ENCODE data around the gene ST6GALNAC5.

The ST6GALNAC5 gene

GRCh38 chr1:76919085-76919484 is 51.8 kb downstream of the ST6GALNAC5 start:
- Histone ChIP-seq H3K18ac (ENCODE audit: low read depth in 1 of 2, low read length in 2 of 2) (no peak overlapping the region), H3K9ac (ENCODE audit: low read length) (peak overlapping the region; percentile 15), H3K4me1 (ENCODE audit: control insufficient read depth, insufficient read depth, low read depth, low read length) (no peaks in the 10 kb centered on the region), H2AK5ac (ENCODE audit: low read length, severe bottlenecking) (no peak overlapping the region), H2BK120ac (ENCODE audit: low read depth, low read length) (no peak overlapping the region), H3K36me3 (ENCODE audit: control insufficient read depth in 1 of 2, insufficient read depth in 2 of 2, low read depth in 1 of 2, low read length in 2 of 2) (no peaks in the 10 kb centered on the region), H4K8ac (ENCODE audit: low read length) (no peak overlapping the region), H3K27me3 (ENCODE audit: control insufficient read depth in 1 of 2, insufficient read depth in 1 of 2, low read length in 2 of 2) (no peaks in the 10 kb centered on the region), H2BK15ac (ENCODE audit: low read depth, poor library complexity, severe bottlenecking) (no peak overlapping the region), H2BK5ac (ENCODE audit: low read depth, low read length, poor library complexity, severe bottlenecking) (no peak overlapping the region), H3K14ac (ENCODE audit: low read length in 2 of 2) (no peak overlapping the region), H4K91ac (ENCODE audit: low read length) (no peak overlapping the region), H3K9me3 (ENCODE audit: control insufficient read depth, low read length) (no peaks in the 10 kb centered on the region), H2AFZ (ENCODE audit: low read depth, low read length) (no peak overlapping the region), H3K79me1 (replicated peaks; ENCODE audit: low read length, poor library complexity, severe bottlenecking) (no peaks in the 10 kb centered on the region), H3K23ac (ENCODE audit: low read length in 2 of 2) (no peak overlapping the region), H3K4me3 (ENCODE audit: insufficient read depth in 1 of 2, low read depth in 1 of 2, low read length in 2 of 2) (no peak overlapping the region), H3K4me2 (ENCODE audit: low read length, poor library complexity, severe bottlenecking) (no peak overlapping the region), H3K27ac (ENCODE audit: low read length, poor library complexity, severe bottlenecking) (no peak overlapping the region), H2BK12ac (ENCODE audit: low read length in 2 of 2) (no peak overlapping the region), H3K4ac (ENCODE audit: low read depth in 1 of 2, low read length in 2 of 2) (no peak overlapping the region)
- WGBS: 60% methylated on average over 6 of the region's 6 CpGs
- DNase-seq: no peak

- no peak for DNase-seq
- no peak overlapping the region for H3K18ac ChIP-seq (ENCODE audit: low read depth in 1 of 2, low read length in 2 of 2)
- H3K27ac ChIP-seq (ENCODE audit: low read length, poor library complexity, severe bottlenecking): no peak overlapping the region
- no peaks in the 10 kb centered on the region for H3K27me3 ChIP-seq (ENCODE audit: control insufficient read depth in 1 of 2, insufficient read depth in 1 of 2, low read length in 2 of 2)
- no peak overlapping the region for H4K8ac ChIP-seq (ENCODE audit: low read length)
- no peak overlapping the region for H2BK5ac ChIP-seq (ENCODE audit: low read depth, low read length, poor library complexity, severe bottlenecking)
- no peak overlapping the region for H2BK12ac ChIP-seq (ENCODE audit: low read length in 2 of 2)
- no peak overlapping the region for H4K91ac ChIP-seq (ENCODE audit: low read length)
- H3K4me3 ChIP-seq (ENCODE audit: insufficient read depth in 1 of 2, low read depth in 1 of 2, low read length in 2 of 2): no peak overlapping the region
- H3K4ac ChIP-seq (ENCODE audit: low read depth in 1 of 2, low read length in 2 of 2): no peak overlapping the region
- no peak overlapping the region for H3K14ac ChIP-seq (ENCODE audit: low read length in 2 of 2)
- no peak overlapping the region for H3K4me2 ChIP-seq (ENCODE audit: low read length, poor library complexity, severe bottlenecking)
- no peak overlapping the region for H2BK15ac ChIP-seq (ENCODE audit: low read depth, poor library complexity, severe bottlenecking)
- H3K4me1 ChIP-seq (ENCODE audit: control insufficient read depth, insufficient read depth, low read depth, low read length): no peaks in the 10 kb centered on the region
- no peak overlapping the region for H3K9ac ChIP-seq (ENCODE audit: low read length)
- 35% methylated on average over 1 of the region's 3 CpGs for WGBS
- H2AK5ac ChIP-seq (ENCODE audit: low read length, severe bottlenecking): no peak overlapping the region
- no peaks in the 10 kb centered on the region for H3K9me3 ChIP-seq (ENCODE audit: control insufficient read depth, low read length)
- H3K79me1 ChIP-seq (replicated peaks; ENCODE audit: low read length, poor library complexity, severe bottlenecking): no peaks in the 10 kb centered on the region
- H3K36me3 ChIP-seq (ENCODE audit: control insufficient read depth in 1 of 2, insufficient read depth in 2 of 2, low read depth in 1 of 2, low read length in 2 of 2): no peaks in the 10 kb centered on the region
- H2BK120ac ChIP-seq (ENCODE audit: low read depth, low read length): no peak overlapping the region
- H2AFZ ChIP-seq (ENCODE audit: low read depth, low read length): no peak overlapping the region
- no peak overlapping the region for H3K23ac ChIP-seq (ENCODE audit: low read length in 2 of 2)
These were observed 54.3 kb downstream of the ST6GALNAC5 start for GRCh38 chr1:76921590-76921989.

GRCh38 chr1:76925825-76926224 is 58.5 kb downstream of the ST6GALNAC5 start:
- H4K8ac ChIP-seq (ENCODE audit: low read length): no peak overlapping the region
- H3K4me1 ChIP-seq (ENCODE audit: control insufficient read depth, insufficient read depth, low read depth, low read length): no peaks in the 10 kb centered on the region
- H2AK5ac ChIP-seq (ENCODE audit: low read length, severe bottlenecking): no peak overlapping the region
- no peak overlapping the region for H3K18ac ChIP-seq (ENCODE audit: low read depth in 1 of 2, low read length in 2 of 2)
- H2BK5ac ChIP-seq (ENCODE audit: low read depth, low read length, poor library complexity, severe bottlenecking): no peak overlapping the region
- H2BK15ac ChIP-seq (ENCODE audit: low read depth, poor library complexity, severe bottlenecking): no peak overlapping the region
- H2AFZ ChIP-seq (ENCODE audit: low read depth, low read length): no peak overlapping the region
- WGBS: 82% methylated on average over 2 of the region's 3 CpGs
- no peak overlapping the region for H3K27ac ChIP-seq (ENCODE audit: low read length, poor library complexity, severe bottlenecking)
- no peak overlapping the region for H3K9ac ChIP-seq (ENCODE audit: low read length)
- no peaks in the 10 kb centered on the region for H3K79me1 ChIP-seq (replicated peaks; ENCODE audit: low read length, poor library complexity, severe bottlenecking)
- peaks cover 1% of the 10 kb centered on the region for H3K9me3 ChIP-seq (ENCODE audit: control insufficient read depth, low read length)
- no peak overlapping the region for H3K4me2 ChIP-seq (ENCODE audit: low read length, poor library complexity, severe bottlenecking)
- H3K27me3 ChIP-seq (ENCODE audit: control insufficient read depth in 1 of 2, insufficient read depth in 1 of 2, low read length in 2 of 2): no peaks in the 10 kb centered on the region
- no peak overlapping the region for H4K91ac ChIP-seq (ENCODE audit: low read length)
- H2BK120ac ChIP-seq (ENCODE audit: low read depth, low read length): no peak overlapping the region
- no peak overlapping the region for H2BK12ac ChIP-seq (ENCODE audit: low read length in 2 of 2)
- H3K4ac ChIP-seq (ENCODE audit: low read depth in 1 of 2, low read length in 2 of 2): no peak overlapping the region
- H3K36me3 ChIP-seq (ENCODE audit: control insufficient read depth in 1 of 2, insufficient read depth in 2 of 2, low read depth in 1 of 2, low read length in 2 of 2): no peaks in the 10 kb centered on the region
- no peak overlapping the region for H3K4me3 ChIP-seq (ENCODE audit: insufficient read depth in 1 of 2, low read depth in 1 of 2, low read length in 2 of 2)
- H3K14ac ChIP-seq (ENCODE audit: low read length in 2 of 2): no peak overlapping the region
- DNase-seq: no peak
- H3K23ac ChIP-seq (ENCODE audit: low read length in 2 of 2): no peak overlapping the region

GRCh38 chr1:76928522-76928921 is 61.2 kb downstream of the ST6GALNAC5 start:
- Histone ChIP-seq H3K4me3 (ENCODE audit: insufficient read depth in 1 of 2, low read depth in 1 of 2, low read length in 2 of 2) (no peak overlapping the region), H3K4me2 (ENCODE audit: low read length, poor library complexity, severe bottlenecking) (no peak overlapping the region), H4K91ac (ENCODE audit: low read length) (no peak overlapping the region), H3K14ac (ENCODE audit: low read length in 2 of 2) (no peak overlapping the region), H3K36me3 (ENCODE audit: control insufficient read depth in 1 of 2, insufficient read depth in 2 of 2, low read depth in 1 of 2, low read length in 2 of 2) (no peaks in the 10 kb centered on the region), H3K4ac (ENCODE audit: low read depth in 1 of 2, low read length in 2 of 2) (no peak overlapping the region), H3K18ac (ENCODE audit: low read depth in 1 of 2, low read length in 2 of 2) (no peak overlapping the region), H3K9ac (ENCODE audit: low read length) (no peak overlapping the region), H3K27ac (ENCODE audit: low read length, poor library complexity, severe bottlenecking) (no peak overlapping the region), H3K79me1 (replicated peaks; ENCODE audit: low read length, poor library complexity, severe bottlenecking) (no peaks in the 10 kb centered on the region), H3K9me3 (ENCODE audit: control insufficient read depth, low read length) (peaks cover 8% of the 10 kb centered on the region), H2AK5ac (ENCODE audit: low read length, severe bottlenecking) (no peak overlapping the region), H3K27me3 (ENCODE audit: control insufficient read depth in 1 of 2, insufficient read depth in 1 of 2, low read length in 2 of 2) (no peaks in the 10 kb centered on the region), H2BK12ac (ENCODE audit: low read length in 2 of 2) (no peak overlapping the region), H2BK5ac (ENCODE audit: low read depth, low read length, poor library complexity, severe bottlenecking) (no peak overlapping the region), H3K23ac (ENCODE audit: low read length in 2 of 2) (no peak overlapping the region), H2BK15ac (ENCODE audit: low read depth, poor library complexity, severe bottlenecking) (no peak overlapping the region), H3K4me1 (ENCODE audit: control insufficient read depth, insufficient read depth, low read depth, low read length) (no peaks in the 10 kb centered on the region), H2AFZ (ENCODE audit: low read depth, low read length) (no peak overlapping the region), H2BK120ac (ENCODE audit: low read depth, low read length) (no peak overlapping the region), H4K8ac (ENCODE audit: low read length) (no peak overlapping the region)
- DNase-seq: no peak
- 96% methylated on average over 2 of the region's 2 CpGs for WGBS
